ENCODE measurements around the gene SESN3. TPM values are rescaled to one million over a fixed set of nuclear protein-coding genes. Genes with fewer than 3 reads are reported as not detected.

SESN3 gene
- total RNA-seq, 3 donors from 2014 or later: 28.2 to 98.1 (median 39.7) TPM

DNA sequence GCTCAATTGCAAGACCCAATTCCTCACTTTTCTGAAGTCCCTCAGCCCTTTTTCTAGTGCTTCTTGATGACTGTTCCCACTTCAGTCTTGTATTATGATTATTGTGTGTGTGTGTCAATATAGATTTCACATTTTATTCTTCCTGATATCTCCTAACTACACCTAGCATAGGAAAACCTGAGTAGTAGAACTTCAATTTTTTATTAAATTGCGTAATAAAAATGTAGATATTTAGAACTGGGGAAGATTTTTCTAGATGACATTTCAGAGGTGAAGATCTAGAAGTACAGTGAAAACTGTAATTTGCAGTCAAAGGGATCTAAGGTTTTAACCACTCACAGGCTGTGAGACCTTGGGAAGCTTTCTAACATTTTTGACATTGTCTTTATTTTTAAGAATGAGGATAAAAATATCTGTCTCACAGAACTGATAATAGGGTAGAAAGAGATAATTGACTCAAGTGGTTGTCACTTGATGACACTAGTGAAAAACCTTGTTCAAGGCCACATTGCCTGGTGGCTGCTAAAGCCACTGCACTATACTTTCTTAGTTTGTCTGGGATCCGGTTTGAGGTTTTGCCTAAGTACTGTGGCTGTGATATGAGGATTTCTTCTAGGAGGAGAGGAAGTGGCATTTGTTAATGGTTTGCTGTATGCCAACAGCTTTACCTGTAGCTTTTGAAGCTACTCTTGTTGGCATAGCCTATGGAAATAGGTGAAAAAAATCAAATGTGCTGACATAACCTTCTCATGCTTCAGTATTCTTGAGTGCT is 32.2 kb upstream of the SESN3 start:
- Histone ChIP-seq H3K27me3 (no peaks in the 10 kb centered on the region), H3K4me3 (no peak overlapping the region), H3K4me1 (no peaks in the 10 kb centered on the region), H3K9me3 (no peaks in the 10 kb centered on the region), H3K27ac (no peak overlapping the region), H3K36me3 (no peaks in the 10 kb centered on the region)
- intact Hi-C loops (cut with DNase I; ENCODE audit: low total_unique reads): no loop called here
- DNase-seq (ENCODE audit: low spot score in 2 of 2): no peak
- TF ChIP-seq POLR2AphosphoS5 (IDR thresholded peaks at IDR 0.05) (no peak), POLR2A (IDR thresholded peaks at IDR 0.05) (no peak)
- TF ChIP-seq, protein P1, sequence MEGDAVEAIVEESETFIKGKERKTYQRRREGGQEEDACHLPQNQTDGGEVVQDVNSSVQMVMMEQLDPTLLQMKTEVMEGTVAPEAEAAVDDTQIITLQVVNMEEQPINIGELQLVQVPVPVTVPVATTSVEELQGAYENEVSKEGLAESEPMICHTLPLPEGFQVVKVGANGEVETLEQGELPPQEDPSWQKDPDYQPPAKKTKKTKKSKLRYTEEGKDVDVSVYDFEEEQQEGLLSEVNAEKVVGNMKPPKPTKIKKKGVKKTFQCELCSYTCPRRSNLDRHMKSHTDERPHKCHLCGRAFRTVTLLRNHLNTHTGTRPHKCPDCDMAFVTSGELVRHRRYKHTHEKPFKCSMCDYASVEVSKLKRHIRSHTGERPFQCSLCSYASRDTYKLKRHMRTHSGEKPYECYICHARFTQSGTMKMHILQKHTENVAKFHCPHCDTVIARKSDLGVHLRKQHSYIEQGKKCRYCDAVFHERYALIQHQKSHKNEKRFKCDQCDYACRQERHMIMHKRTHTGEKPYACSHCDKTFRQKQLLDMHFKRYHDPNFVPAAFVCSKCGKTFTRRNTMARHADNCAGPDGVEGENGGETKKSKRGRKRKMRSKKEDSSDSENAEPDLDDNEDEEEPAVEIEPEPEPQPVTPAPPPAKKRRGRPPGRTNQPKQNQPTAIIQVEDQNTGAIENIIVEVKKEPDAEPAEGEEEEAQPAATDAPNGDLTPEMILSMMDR (IDR thresholded peaks at IDR 0.05): no peak

GRCh38 chr11:95257456-95257971 is 26.5 kb upstream of the SESN3 start:
- Histone ChIP-seq H3K27me3 (no peaks in the 10 kb centered on the region), H3K9me3 (no peaks in the 10 kb centered on the region)
- intact Hi-C loops (cut with DNase I; ENCODE audit: low total_unique reads): no loop called here

GRCh38 chr11:95256321-95256779 is 25.3 kb upstream of the SESN3 start:
- H3K9me3 ChIP-seq: no peaks in the 10 kb centered on the region
- H3K36me3 ChIP-seq: no peaks in the 10 kb centered on the region
- no peak overlapping the region for H3K27ac ChIP-seq
- no peak for DNase-seq (ENCODE audit: low spot score in 2 of 2)
- no peak overlapping the region for H3K4me3 ChIP-seq
- TF ChIP-seq POLR2AphosphoS5 (IDR thresholded peaks at IDR 0.05): no peak
- H3K27me3 ChIP-seq: no peaks in the 10 kb centered on the region
- no peaks in the 10 kb centered on the region for H3K4me1 ChIP-seq
- intact Hi-C loops (cut with DNase I; ENCODE audit: low total_unique reads): no loop called here

More at GRCh38 chr11:95257456-95257971, 26.5 kb upstream of the SESN3 start:
- Histone ChIP-seq H3K4me1 (no peaks in the 10 kb centered on the region), H3K4me3 (no peak overlapping the region), H3K36me3 (no peaks in the 10 kb centered on the region), H3K27ac (no peak overlapping the region)
- no peak for DNase-seq (ENCODE audit: low spot score in 2 of 2)
- TF ChIP-seq POLR2A (IDR thresholded peaks at IDR 0.05) (no peak), POLR2AphosphoS5 (IDR thresholded peaks at IDR 0.05) (no peak)
- TF ChIP-seq, protein P1 (IDR thresholded peaks at IDR 0.05): no peak

DNA sequence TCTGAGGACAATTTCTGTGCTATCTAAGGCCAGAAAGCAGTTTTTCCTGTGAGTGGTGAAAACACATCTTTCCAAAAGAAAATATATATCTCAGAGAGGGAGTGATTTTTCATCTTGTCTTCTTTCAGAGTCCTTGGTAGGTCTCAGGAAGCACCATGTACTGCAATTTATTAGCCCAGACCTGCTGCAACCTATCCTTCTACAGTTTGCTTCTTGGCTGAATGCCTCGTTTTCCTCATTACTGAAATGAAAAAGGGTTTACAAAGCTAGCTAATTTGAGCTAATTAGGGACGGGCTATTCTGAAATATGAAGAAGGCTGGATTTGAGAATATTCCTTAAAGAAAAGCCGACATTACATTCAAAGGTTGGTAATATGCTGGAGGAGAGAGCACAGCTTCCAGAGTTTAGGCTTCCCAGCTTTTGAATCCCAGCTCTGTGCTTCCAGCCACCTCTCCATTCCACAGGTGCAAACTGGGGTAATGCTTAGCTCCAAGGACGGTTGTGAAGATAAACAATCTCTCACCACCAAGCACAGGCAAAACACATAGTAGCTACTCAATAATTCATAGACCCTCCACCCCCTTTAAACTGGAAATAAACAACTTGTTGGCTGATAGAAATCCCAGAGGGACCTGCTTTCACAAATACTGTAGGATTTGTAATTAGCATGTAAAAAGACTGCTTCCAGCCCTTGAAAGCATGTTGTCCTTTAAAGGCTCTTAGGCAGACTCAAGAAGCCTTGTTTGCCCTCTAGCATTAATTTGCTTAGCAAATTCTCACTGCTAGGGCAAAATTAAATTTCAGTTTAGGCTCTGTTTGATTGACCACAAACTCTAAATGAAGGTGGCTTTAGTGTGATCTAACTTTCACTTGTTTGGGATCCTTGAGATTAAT is 24.5 kb upstream of the SESN3 start:
- H3K27ac ChIP-seq: no peak overlapping the region
- H3K4me1 ChIP-seq: no peaks in the 10 kb centered on the region
- DNase-seq (ENCODE audit: low spot score in 2 of 2): no peak
- TF ChIP-seq, protein P1 (IDR thresholded peaks at IDR 0.05): no peak
- TF ChIP-seq POLR2A (IDR thresholded peaks at IDR 0.05) (no peak), POLR2AphosphoS5 (IDR thresholded peaks at IDR 0.05) (no peak)
- H3K27me3 ChIP-seq: no peaks in the 10 kb centered on the region
- intact Hi-C loops (cut with DNase I; ENCODE audit: low total_unique reads): no loop called here
- no peaks in the 10 kb centered on the region for H3K9me3 ChIP-seq
- no peak overlapping the region for H3K4me3 ChIP-seq
- H3K36me3 ChIP-seq: no peaks in the 10 kb centered on the region

DNA sequence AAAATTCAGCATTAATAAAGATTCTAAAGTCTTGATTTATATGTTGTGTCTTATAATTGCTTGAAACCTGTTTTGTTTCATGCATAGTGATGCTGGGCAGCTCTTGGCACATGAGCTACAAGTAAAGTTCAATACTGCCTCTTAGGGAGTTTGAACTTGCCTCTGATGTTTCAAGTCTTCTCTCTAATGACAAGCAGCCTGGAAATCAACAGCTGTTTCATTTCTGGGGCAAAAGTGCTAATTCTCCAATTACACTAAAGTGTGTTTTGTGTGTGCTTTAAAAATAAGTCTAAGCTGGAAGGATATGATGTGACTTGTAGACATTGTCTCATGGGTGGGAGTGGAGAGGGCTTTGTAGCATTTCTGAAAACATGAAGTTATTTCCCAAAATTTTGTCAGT is 23.7 kb upstream of the SESN3 start:
- H3K4me3 ChIP-seq: no peak overlapping the region
- no peaks in the 10 kb centered on the region for H3K36me3 ChIP-seq
- no peaks in the 10 kb centered on the region for H3K4me1 ChIP-seq
- H3K27me3 ChIP-seq: no peaks in the 10 kb centered on the region
- no peaks in the 10 kb centered on the region for H3K9me3 ChIP-seq
- H3K27ac ChIP-seq: peak overlapping the region in 1 of 2 donors; percentile 2
- DNase-seq (ENCODE audit: low spot score in 2 of 2): no peak
- TF ChIP-seq POLR2AphosphoS5 (IDR thresholded peaks at IDR 0.05): no peak
- no peak for TF ChIP-seq POLR2A (IDR thresholded peaks at IDR 0.05)
- TF ChIP-seq, protein P1 (IDR thresholded peaks at IDR 0.05): no peak
- intact Hi-C loops (cut with DNase I; ENCODE audit: low total_unique reads): loop anchor here (5.0 kb wide), 1 partner anchor 458 kb away; no protein-coding TSS in a partner anchor
